GM18502 (cell line): ENCODE measurements around the gene LLGL2.
A peak's percentile ranks its signal among the peaks of the same experiment; 100 is the strongest.
"Not testable (repeated sequence)": the region's sequence is repeated elsewhere in the genome, so short reads cannot be mapped to it uniquely, and the experiment has no call there.

Source experiments
- ATAC-seq: cut with Tn5 transposase; IDR thresholded peaks from one replicate; pipeline ENCODE4 v1.9.1; 2021; ENCODE audit warnings: mild to moderate bottlenecking; ENCODE audit not compliant: unreplicated experiment, poor library complexity

LLGL2 gene

GRCh38 chr17:75506888-75507287 is 18.6 kb upstream of the LLGL2 start:
- no peak for ATAC-seq

GRCh38 chr17:75507733-75508719 is 17.5 kb upstream of the LLGL2 start:
- ATAC-seq: no peak

GRCh38 chr17:75508931-75509361 is 16.6 kb upstream of the LLGL2 start:
- ATAC-seq: no peak

GRCh38 chr17:75509528-75510258 is 15.8 kb upstream of the LLGL2 start:
- no peak for ATAC-seq

GRCh38 chr17:75511270-75511609 is 14.3 kb upstream of the LLGL2 start:
- ATAC-seq: no peak

GRCh38 chr17:75511610-75512575 is 13.6 kb upstream of the LLGL2 start:
- ATAC-seq: no peak

GRCh38 chr17:75512926-75513640 is 12.4 kb upstream of the LLGL2 start:
- ATAC-seq: no peak

GRCh38 chr17:75513641-75514000 is 11.9 kb upstream of the LLGL2 start:
- no peak for ATAC-seq

- ATAC-seq: no peak
Measured at GRCh38 chr17:75514299-75514918, 11.1 kb upstream of the LLGL2 start.

- ATAC-seq: peak; percentile 6
Measured at GRCh38 chr17:75514919-75515495, 10.5 kb upstream of the LLGL2 start.

GRCh38 chr17:75515496-75516254 is 9.8 kb upstream of the LLGL2 start, which contains the start of gene CASKIN2:
Gene CASKIN2 (minus strand): TSS chr17:75515537. CDS start chr17:75513804, 1,733 bp downstream.
- peak; percentile 59 for ATAC-seq

- peak; percentile 68 for ATAC-seq
Measured at GRCh38 chr17:75516255-75516618, 9.3 kb upstream of the LLGL2 start, which contains the start of gene TSEN54. Gene TSEN54 (plus strand): TSS chr17:75516528. CDS start chr17:75516561, 33 bp downstream.

- peak; percentile 21 for ATAC-seq
Measured at GRCh38 chr17:75516619-75517296, 8.7 kb upstream of the LLGL2 start.

- ATAC-seq: no peak
Measured at GRCh38 chr17:75517297-75517865, 8.1 kb upstream of the LLGL2 start.

- ATAC-seq: no peak
Measured at GRCh38 chr17:75518201-75518600, 7.3 kb upstream of the LLGL2 start.

- no peak for ATAC-seq
Measured at GRCh38 chr17:75518983-75519537, 6.4 kb upstream of the LLGL2 start.

GRCh38 chr17:75520413-75520812 is 5.1 kb upstream of the LLGL2 start:
- ATAC-seq: not testable (repeated sequence)
